ENCODE measurements around the gene EXOC4.

DNA sequence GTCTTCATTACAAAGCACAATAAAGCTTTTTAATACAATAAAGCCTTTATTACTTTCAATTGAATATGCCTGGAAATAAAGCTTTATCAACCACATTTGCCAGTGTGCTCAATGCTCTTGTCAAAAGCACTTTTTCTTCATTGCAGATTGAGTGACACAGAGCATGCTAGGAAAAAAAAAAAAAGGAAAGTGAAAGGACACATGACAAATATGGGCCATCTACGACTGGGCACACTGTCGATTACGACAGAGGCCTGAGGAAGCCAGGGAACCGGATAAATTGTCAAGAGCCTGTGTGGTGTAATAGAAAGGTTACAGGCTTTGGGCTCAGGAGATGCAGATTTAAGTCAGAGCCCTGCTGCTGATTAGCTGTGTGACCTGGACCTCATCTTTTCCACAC is 789.4 kb downstream of the EXOC4 start:
- TF ChIP-seq, protein P1, sequence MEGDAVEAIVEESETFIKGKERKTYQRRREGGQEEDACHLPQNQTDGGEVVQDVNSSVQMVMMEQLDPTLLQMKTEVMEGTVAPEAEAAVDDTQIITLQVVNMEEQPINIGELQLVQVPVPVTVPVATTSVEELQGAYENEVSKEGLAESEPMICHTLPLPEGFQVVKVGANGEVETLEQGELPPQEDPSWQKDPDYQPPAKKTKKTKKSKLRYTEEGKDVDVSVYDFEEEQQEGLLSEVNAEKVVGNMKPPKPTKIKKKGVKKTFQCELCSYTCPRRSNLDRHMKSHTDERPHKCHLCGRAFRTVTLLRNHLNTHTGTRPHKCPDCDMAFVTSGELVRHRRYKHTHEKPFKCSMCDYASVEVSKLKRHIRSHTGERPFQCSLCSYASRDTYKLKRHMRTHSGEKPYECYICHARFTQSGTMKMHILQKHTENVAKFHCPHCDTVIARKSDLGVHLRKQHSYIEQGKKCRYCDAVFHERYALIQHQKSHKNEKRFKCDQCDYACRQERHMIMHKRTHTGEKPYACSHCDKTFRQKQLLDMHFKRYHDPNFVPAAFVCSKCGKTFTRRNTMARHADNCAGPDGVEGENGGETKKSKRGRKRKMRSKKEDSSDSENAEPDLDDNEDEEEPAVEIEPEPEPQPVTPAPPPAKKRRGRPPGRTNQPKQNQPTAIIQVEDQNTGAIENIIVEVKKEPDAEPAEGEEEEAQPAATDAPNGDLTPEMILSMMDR (IDR thresholded peaks at IDR 0.05): no peak
- no peak for TF ChIP-seq POLR2A (IDR thresholded peaks at IDR 0.05)
